HG03103 (cell line): ENCODE results near the gene CMTM4.
"Not testable (repeated sequence)": the region's sequence is repeated elsewhere in the genome, so short reads cannot be mapped to it uniquely, and the experiment has no call there.

Source experiments
- ATAC-seq: cut with Tn5 transposase; IDR thresholded peaks from one replicate; pipeline ENCODE4 v1.9.1; 2021; ENCODE audit warnings: low read depth; ENCODE audit not compliant: unreplicated experiment

The CMTM4 gene

DNA sequence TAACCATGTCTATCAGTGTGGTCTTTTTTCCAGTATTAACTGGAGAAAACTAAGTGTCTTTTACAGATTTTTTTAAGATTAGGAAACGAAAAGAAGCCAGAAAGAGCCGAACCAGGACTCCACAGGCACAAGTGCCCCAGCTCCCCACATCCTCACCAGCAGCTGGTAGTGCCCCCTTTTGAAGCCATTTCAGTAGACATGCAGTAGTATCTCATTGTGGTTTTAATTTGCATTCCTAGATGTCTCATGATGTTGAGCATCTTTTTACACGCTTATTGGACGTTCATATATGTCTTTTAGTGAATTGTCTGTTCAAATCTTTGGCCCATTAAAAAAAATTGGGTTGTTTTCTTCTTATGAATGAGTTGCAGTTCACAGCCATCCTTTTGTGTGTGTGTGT lies 96.8 kb downstream of the CMTM4 start:
- ATAC-seq, result no peak

DNA sequence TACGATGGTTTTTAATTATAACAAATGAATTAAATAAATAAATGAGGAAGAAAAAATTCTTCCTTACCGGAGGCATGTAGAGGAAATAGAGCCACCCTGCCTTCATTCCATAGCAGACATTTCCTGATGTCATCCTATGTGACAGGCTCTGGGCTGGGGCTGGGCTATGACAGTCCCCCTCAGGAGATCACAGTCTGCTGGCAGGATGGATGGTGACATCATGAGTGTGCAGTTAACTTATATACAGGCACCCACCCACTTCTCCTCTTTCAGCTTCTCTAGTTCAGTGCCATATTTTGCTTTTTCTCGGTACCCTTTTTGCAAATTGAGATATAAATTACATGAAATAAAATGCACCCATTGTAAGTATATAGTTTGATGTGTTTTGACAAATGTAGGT lies 98.4 kb downstream of the CMTM4 start:
- ATAC-seq, result no peak

- ATAC-seq, result no peak
Measured at GRCh38 chr16:66596986-66597848, 99.3 kb downstream of the CMTM4 start.

- not testable (repeated sequence) for ATAC-seq
Measured at GRCh38 chr16:66596559-66596958, 100.0 kb downstream of the CMTM4 start.

DNA sequence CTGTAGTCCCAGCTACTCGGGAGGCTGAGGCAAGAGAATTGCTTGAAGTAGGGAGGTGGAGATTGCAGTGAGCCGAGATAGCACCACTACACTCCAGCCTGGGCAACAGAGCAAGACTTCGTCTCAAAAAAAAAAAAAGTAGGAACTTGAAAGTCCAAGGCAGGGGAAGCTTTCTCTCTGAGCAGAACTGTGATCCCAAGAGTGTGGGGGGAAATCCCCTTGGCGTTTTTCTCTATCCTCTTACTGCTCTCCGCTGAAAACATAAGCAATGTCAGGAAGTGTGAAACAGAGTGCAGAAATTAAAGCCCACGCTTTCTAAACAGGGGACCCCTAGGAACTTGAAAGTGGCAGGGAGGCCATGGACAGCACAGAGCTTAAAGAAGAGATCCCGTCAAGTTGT lies 101.8 kb downstream of the CMTM4 start:
- ATAC-seq, result no peak

DNA sequence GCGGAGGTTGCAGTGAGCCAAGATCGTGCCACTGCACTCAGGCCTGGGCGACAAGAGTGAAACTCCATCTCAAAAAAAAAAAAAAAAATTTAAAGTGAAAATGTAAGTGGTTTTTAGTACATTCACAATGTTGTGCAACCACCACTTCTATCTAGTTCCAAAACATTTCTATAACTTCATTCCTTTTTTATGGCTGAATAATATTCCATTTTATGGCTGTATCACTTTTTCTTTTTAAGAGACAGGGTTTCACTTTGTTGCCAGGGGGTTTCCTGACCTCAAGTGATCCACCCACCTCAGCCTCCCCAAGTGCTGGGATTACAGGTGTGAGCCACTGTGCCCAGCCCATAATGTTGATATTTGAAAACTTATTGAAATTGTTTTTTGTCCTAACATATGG lies 103.7 kb downstream of the CMTM4 start:
- no peak for ATAC-seq

- ATAC-seq, result no peak
Measured at GRCh38 chr16:66592241-66592640, 104.3 kb downstream of the CMTM4 start.

DNA sequence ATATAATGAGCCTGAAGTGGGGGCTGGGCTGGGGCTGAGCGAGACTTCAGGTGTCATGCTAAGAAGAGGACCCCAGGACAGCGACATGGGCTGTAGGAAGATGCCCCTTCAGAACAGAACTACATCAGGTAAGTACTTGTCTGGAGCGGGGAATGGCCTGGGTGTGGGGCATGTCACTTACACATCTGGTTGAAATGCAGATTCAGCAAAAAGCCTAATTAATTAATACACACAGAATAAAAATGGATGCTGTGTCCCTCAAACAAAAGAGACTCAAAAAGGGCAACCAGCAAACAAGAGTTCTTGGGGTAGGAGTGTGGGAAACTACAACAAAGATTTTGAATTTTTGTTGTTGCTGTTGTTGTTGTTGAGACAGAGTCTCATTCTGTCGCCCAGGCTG lies 105.5 kb downstream of the CMTM4 start:
- ATAC-seq, result no peak

DNA sequence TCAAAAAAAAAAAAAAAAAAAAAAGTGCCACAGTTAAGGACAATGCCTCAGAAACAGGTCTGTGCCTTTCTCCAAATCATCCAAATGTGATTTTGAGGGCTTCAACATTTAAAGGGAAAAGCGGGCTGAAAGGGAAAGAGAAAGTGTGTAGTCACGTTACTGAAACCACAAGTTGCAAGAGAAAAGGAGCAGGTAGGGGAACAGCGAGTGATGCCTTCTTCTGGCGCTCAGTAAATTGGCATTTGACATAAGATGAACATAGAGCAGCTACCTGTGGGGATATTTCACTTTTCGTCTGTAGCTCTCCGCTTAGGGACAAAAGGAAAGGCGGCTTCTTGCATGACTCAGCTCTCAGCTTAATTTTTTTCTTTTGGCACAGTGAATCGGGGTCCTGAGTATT lies 106.2 kb downstream of the CMTM4 start:
- no peak for ATAC-seq

GRCh38 chr16:66588981-66589713 lies 107.4 kb downstream of the CMTM4 start:
- ATAC-seq, result peak; percentile 76

GRCh38 chr16:66587881-66588600 lies 108.5 kb downstream of the CMTM4 start:
- ATAC-seq, result no peak

GRCh38 chr16:66585481-66586239 lies 110.9 kb downstream of the CMTM4 start:
- no peak for ATAC-seq

DNA sequence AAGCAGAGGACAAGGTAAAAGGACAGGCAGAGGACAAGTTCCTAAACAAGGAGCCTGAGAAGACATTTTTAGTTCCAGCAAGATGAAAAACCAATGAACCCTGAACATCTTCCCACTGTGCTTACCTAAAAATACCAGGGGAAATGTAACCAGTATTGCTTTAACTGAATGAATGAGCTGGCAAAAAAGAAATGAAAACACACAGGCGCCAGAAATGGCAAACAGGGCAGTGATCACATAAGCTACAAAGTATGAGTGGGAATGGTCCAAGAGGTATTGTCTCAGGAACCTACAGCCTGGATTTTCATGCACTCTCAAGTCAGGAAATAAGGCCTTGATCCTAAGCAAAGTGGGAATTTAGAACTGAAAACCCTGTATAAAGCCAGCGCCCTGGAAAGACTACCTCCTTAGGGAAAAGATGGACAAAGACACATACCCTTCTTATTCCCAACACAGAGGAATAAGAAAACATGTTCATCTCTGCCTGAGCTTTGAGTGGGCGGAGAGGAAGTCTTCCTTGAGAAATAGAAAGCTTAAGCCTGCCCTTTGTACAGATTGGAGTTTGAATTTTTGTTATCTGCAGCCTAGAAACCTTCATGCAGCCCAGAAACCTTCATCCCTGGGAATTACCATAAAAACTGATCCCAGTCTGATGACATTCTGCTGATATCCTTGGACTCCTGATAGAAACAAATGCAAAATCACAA lies 115.1 kb downstream of the CMTM4 start:
- ATAC-seq, result no peak

DNA sequence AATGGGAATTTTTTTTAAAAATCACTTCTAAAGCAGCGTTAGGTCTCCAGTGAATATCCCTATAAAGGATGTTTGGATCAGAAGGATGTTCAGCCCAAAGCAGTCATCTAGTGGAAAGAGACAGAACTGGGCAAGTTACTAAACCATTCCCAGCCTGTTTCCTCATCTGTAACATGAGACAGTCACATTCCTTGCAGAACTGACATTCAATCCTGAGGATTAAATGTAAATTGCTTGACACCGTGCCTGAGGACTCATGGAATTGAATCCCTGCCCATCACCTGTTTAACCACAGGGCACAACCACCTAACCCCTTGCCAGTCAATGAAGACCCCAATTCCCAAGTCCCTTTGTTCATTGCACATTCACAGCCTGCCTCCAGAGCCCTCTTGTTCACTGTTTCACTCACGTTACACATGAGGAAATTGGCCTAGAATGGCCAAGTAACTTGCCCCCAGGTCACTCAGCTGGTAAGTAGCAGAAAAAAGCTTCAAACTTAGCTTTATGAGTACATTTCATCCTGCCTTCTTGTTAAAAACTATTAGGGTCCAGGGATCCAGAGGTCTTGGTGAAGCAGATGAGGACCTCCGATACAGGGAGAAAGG lies 115.8 kb downstream of the CMTM4 start:
- no peak for ATAC-seq

DNA sequence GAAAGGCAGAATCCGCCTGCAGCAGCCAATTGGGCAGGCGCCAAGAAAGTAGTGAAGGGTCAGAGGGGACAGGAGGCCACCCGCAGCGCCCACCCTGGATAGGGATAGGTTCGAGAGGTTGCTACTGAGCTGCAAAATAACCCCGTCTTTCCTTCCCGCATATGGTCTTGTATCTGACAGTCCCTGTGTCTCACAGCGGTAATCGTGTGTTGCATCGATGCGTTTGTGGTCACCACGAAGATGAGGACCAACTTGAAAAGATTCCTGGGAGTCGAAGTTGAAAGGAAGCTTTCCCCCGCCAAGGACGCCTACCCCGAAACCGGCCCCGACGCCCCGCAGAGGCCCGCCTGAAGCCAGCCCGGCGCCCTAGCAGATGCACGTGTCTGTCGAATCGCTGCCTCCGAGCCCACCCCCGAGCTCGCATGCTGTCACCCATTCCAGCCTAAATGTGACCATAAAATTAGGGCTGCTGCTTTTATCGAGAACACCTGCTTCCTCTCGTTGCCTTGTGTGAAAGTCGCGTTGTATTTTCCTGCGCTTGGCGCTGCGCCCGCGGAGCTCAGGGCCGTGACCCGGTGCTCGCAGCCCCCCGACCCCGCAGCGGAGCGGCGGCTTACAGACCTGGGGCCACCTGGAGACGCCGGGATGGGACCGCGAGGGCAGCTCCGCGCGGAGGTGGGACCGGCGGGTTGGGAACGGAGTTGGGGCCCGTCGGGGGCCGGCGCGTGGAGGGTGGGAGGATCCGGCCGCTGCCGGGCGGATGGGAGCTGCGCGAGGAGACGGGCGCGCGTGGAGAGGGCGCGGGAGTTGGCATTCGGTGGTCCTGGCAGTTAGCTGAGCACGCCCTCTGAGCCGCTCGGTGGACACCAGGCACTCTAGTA lies 117.7 kb downstream of the CMTM4 start, which contains the start of gene CMTM2:
CMTM2 (plus strand) TSS at position 813 of the 881 bp plus-strand sequence. CDS start 145 bp downstream, outside the sequence.
- no peak for ATAC-seq

- no peak for ATAC-seq
Measured at GRCh38 chr16:66576296-66576695, 120.2 kb downstream of the CMTM4 start.

DNA sequence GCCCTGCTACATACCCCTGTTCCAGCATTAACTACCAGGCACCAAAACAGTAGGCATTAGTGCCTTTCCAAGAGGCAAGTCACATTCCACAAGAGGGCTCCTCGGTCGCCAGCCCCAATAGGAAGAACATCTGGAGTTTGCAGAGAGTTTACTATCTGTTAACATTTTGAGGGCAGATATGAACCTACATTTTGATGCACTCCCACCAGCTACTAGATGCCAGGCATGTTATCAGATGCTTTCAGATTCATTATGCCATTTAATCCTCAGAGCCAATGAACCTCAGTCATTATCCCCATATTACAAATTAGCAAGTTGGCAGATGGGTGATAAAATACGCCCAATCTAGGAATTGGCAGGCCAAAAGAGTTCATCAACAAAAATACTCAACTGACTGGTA lies 121.5 kb downstream of the CMTM4 start:
- no peak for ATAC-seq

DNA sequence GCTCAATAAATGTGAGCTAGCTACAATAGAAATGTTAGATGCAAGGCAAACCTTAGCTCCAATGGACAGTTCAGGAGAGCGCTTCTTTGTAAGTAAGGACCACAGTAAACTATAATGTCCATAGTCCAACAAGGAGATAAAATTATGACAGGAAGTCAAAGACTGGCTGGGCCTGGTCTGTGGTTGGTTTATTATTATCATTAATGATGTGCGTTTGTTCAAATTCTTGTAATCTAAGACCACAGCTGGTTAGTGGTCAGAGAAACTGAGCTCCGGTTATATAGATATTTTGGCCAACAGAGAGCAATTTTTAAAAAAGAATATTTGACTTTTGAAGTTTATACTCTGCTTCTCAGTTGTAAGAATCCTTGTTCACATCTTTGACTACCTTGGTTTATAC lies 122.0 kb downstream of the CMTM4 start:
- no peak for ATAC-seq
